ENCODE measurements around the gene UGP2.
A peak's percentile ranks its signal among the peaks of the same experiment; 100 is the strongest.
"Not testable (repeated sequence)": the region's sequence is repeated elsewhere in the genome, so short reads cannot be mapped to it uniquely, and the experiment has no call there.

The UGP2 gene

GRCh38 chr2:63840081-63840784 lies 1.5 kb upstream of the UGP2 start:
- no peak for DNase-seq (ENCODE audit: low spot score)

DNA sequence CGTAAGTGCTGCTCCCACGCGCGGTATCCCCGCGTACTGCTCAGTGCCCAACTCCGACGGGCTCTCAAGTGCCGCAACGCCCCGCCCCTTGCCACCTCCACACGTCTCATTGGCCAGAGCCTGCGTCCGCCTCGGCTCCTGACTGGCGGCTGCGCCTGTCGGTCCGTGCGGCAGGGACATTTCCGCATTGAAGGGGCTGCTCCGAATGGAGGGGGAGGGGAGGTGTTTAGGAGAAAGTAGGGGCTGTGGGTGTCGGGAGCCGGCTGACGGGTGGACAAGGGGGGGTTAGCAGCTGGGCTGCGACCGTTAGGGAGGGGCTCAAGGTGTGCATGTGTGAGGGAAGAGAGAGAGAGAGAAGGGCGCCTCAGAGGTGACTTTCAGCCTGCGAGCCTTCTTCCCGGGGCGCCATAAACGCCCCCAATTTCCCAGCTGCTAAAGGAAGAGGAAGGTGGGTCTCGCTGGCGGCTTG lies 877 bp upstream of the UGP2 start:
- peak; percentile 94 for DNase-seq (ENCODE audit: low spot score)

DNA sequence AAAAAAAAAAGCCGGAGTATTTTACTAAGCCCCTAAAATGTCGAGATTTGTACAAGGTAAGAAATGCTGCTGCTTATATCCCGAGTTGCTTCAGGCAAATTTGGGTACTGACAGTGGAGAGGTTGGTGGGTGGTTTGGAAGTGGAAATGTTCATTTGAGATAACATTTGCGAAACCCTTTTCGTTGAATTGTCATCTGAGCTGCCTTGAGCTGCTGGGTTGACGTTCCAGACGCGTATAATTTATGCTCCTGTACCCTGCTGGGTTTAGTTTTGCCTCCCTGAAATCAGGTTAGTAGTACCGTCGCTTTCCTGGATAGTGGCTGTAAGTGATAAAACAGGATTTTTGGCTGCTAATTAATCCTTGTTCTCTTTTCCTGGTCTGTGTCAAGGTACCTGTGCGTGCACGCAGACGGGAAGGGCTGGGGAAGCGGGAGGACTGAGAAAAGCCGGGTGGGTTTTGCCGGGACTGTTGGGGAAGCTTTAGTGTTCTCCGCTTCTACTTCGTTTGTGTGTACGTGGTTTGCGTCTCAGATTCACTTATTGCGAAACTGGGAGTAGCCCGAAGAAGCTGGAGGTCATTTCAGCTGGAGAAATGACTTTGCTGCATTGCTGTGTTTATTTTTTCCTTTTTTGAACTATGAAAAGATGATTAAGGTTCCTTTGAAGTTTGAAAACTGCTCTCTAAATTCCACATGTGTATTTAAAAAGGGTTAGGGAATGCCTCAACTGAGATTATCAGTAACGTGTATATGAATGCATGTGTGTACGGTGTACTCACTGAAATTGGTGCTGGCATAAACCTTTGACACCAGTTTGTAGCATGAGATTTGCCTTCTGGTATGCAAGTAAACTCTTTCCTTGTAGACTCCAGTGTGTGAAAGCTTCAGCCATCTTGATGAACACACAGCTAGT lies 709 bp downstream of the UGP2 start:
- peak; percentile 18 for DNase-seq (ENCODE audit: low spot score)

DNA sequence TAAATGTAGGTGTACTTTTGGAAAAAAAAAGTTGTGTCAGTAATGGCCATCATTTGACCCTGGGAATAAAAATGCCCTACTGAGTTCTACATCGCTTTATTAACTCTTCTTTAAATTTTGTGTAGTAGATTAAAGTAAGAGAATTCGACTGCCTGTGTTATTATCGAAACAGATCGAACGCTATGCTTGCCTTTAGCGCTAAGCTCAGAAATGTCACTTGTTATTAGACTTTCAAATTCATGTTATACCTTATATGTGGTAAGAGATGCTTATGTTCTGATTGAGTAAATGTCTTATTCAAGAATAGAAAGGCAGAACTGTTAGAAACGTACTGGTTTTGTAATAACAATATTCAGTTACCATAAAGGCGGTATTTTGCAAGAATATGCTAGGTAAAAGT lies 1.4 kb downstream of the UGP2 start:
- DNase-seq (ENCODE audit: low spot score), result no peak

DNA sequence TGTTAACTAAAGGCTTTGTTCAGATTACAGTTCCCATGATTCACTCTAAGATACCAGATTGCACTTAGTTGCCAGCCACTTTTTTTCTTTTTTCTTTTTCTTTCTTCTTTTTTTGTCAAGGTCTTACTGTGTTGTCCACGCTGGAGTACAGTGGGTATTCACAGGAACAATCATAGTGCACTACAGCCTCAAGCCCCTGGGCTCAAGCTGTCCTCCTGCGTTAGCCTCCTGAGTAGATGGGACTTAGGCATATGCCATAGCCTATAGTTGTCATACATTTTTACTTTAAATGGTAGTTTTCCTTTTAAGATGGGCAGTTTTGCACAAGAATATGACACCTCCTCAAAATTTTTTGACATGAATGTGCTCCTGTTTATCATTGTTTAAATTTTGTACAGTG lies 2.1 kb downstream of the UGP2 start:
- no peak for DNase-seq (ENCODE audit: low spot score)

- no peak for DNase-seq (ENCODE audit: low spot score)
Measured at GRCh38 chr2:63844616-63845015, 2.9 kb downstream of the UGP2 start.

DNA sequence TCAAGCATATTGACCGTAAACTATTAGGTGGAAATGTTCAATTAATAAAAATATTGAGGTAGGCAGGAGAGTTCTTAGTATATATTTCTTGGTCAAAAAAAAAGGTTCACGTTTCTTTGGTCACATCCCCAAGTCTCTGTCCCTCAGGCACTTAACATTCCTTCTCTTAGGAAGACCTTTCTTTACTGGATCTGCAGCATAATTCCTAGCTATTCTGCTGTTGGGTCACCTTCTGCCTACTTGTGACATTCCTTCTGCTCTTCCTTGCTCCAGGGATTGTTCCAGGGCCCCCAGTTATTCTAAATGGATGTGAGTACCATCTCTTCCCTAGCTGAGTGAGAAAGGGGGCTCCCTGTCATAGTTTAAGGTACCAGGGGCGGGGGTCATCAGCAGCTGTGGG lies 4.2 kb downstream of the UGP2 start:
- DNase-seq (ENCODE audit: low spot score), result no peak

DNA sequence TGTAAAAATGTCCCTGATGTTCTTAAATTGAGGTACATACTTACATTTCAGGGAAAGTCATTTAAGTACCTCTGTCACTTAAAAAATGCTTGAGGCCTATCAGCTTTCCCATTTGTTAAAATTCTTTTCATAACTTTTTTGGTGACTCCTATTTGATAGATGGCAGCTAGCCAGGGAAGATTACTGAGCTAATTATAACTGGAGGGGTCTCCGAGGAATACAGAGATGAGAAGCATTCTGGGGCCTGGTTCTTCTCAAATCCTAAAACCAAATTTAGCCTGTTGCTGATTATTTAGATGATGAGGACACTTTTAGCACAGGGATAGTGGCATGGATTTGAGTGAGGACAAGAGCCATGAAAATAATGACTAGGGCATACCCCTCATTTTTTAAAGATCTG lies 4.8 kb downstream of the UGP2 start:
- DNase-seq (ENCODE audit: low spot score), result no peak

- not testable (repeated sequence) for DNase-seq (ENCODE audit: low spot score)
Measured at GRCh38 chr2:63847571-63847970, 5.9 kb downstream of the UGP2 start.

DNA sequence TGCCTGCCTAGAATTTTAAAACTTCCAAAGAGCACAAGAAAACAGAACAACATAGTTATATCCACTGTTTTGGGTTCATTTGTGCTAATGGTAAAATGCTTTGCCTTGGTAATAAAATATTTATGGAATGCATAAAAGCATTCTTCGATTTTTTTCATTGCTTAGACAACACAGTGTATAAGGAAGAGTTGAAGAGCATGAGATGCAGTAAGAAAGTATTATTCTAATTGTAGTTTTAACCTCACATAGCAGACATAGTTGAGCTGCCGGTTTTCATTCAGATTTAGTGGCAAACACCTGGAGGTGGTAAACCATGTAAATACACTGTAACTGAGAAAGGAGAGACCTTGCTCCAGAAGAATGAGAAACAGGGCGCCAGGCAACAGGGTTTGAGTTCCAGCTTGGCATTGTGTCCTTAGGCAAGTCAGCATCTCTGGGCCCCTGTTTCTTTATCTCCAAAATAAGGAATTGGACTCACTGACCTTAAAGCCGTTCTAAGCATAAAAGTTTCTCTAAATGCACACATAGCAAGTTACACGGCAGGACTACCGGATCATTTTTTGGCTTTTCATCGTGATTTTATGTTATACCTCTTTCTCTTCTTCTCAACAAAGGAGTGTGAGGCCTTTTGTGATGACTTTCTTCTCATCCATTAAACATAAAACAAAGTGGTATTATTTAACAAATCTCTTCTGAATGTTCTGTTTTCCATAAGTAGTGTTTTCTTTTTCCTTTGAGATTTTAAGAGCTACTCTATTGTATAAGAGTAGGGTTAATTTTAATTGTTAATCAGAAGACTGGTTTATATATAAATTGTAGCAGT lies 7.9 kb downstream of the UGP2 start:
- no peak for DNase-seq (ENCODE audit: low spot score)

- DNase-seq (ENCODE audit: low spot score), result no peak
Measured at GRCh38 chr2:63850204-63850571, 8.5 kb downstream of the UGP2 start.

- no peak for DNase-seq (ENCODE audit: low spot score)
Measured at GRCh38 chr2:63850649-63851048, 9.0 kb downstream of the UGP2 start.

GRCh38 chr2:63851691-63852311 lies 10.1 kb downstream of the UGP2 start:
- no peak for DNase-seq (ENCODE audit: low spot score)

DNA sequence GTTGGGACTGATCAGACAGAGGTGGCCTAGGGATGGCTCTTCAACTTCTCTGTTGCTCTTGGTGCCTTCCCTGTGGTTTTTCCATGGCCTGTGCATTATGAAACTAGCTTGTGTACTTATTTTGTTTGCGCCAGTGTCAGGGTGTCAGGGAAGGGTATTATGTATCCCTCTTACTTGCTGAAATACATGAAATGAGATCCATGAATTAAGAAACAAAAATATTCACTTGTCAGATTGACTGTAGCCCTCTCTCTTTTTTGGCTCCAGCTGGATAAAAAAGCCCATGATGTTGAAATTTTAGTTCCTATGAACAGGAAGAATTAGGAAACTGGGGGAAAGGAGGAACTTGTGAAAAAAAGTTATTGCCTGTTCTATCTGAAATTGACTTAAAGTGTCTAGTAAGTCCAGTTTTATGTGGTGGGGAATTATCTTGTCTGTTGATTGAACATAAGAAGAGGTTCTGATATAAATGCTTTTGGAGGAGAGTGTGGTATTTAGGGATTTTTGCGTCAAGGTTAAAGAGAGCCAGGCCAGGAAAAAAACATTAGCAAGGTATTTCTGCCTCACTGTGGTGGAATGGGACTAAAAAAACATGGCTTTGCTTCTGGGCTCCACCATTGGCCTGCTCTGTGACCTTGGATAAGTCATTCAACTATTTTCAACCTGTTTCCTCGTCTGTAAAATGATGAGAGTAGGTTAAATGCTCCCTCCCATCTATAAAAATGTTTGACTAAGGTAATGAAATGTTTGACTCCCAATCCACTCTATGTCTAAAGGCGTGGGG lies 12.0 kb downstream of the UGP2 start:
- DNase-seq (ENCODE audit: low spot score), result no peak

- DNase-seq (ENCODE audit: low spot score), result no peak
Measured at GRCh38 chr2:63855418-63856302, 14.0 kb downstream of the UGP2 start.

DNA sequence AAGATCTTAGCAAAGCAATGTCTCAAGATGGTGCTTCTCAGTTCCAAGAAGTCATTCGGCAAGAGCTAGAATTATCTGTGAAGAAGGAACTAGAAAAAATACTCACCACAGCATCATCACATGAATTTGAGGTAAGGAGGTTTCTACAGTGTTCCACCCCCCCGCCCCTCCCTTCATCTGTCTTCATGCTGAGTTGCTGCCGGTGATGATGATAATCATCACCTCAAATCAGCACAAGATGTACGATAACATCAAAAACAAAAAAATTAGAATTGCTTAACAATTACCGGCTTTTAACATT lies 14.6 kb downstream of the UGP2 start:
- no peak for DNase-seq (ENCODE audit: low spot score)

GRCh38 chr2:63858291-63858690 lies 16.6 kb downstream of the UGP2 start:
- no peak for DNase-seq (ENCODE audit: low spot score)

DNA sequence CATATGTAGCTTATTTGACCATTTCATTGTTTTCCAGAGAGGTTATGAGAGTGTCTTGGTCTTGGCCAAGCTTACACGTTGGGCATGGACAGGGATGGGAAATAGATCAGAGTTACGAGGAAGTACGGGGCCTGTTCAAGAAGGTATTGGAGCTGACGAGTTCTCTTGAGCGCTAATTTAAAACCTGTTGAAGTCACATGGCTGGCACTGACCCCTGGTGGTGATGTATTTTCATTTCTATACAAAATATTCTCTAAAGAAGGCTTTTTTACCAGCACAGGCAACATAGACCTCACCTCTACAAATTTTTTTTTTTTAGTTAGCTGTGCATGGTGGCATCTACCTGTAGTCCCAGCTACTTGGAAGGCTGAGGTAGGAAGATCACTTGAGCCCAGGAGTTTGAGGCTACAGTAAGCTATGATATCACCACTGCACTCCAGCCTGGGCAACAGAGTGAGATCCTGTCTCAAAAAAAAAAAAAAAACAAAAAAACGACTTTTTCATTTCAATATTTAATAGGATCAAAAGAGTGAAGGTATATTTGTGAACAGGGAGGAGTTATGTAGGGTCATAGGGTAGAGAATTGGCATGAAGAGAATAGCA lies 19.6 kb downstream of the UGP2 start:
- peak; percentile 55 for DNase-seq (ENCODE audit: low spot score)

DNA sequence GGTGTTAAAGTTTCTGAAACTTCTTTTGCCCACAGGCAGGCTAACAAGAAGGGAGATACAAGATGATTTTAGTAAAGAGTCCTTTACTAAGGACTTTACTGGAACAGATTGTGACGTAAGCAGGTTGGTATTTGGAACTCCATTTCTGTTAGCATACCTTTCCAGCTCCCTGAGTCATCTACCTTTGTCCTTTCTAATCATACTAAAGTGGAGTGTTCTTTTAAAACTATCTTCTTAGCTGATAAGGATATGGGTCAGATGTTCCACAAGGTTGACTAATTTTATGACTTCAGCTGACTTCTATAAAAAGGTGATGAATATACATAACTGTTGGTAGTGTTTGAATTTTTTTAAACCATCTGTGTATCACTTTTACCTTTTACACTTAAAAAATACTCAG lies 21.1 kb downstream of the UGP2 start:
- DNase-seq (ENCODE audit: low spot score), result no peak

- DNase-seq (ENCODE audit: low spot score), result no peak
Measured at GRCh38 chr2:63863707-63864106, 22.0 kb downstream of the UGP2 start.
